Measurements from ENCODE around the gene CABP2.
"Not testable (repeated sequence)": the region's sequence is repeated elsewhere in the genome, so short reads cannot be mapped to it uniquely, and the experiment has no call there.

The CABP2 gene

DNA sequence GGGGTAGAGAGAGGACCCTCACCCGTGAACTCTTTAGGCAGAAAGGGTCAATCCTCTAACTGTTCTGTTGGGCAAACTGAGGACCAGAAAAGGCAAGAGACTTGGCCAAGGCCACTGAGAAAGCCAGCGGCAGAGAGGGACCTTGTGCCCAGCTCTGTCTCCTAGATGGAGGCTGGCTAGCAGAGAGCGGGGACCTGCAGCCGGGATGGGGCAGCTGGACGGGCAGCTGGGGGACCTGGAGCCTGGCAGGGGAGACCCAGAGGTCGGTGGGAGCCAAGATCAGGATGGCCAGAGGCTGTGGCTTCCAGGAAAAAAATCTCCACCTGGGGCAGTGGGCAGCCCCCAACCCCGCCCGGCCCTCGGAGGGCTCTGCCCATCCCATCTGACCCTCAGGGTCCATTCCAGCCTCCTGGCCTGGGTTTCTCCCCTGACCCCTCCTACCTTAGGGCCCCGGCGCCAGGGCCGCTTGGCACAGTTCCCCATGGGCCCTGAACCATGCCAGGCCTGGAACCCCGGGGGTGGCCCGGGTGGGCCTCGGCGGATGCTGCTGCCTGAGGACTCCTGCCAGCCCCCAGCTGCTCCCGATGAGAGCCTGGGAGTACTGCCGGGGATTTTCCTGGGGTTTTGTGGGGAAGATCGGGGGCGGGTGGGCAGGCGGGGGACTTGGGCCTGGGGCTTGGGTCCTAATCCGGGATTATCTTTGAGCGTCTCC, at the start of gene CABP2:
Gene CABP2, minus strand, starts transcription at position 603 of the 712 bp plus-strand sequence. Its CDS starts 120 bp downstream, at position 483.
- no peak for DNase-seq

DNA sequence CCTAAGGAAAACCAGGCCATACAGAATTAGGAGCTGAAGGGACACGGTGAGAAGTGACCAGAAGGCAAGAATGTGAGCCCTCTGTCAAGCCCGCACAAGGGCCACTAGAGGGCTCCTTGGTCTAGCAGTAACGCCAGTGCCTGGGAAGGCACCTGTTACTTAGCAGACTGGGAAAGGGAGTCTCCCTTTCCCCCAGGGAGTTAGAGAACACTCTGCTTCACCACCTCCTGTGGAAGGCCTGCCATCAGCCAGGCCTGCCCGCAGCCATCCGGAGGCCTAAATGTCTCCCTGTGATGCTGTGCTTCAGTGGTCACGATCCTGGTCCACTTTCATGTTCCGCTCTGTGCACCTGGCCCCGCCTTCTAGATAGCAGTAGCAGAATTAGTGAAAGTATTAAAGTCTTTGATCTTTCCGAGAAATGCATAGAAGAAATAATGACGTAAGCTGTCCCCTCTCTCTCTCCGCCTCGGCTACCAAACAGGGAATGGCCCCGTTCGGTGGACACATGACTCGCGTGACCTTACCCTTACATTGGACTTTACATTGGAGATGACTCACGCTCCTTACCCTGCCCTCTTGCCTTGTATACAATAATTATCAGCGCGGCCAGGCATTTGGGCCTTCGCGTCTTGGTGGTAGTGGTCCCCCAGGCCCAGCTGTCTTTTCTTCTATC, 49.6 kb upstream of the CABP2 start:
- peak; percentile 71 for DNase-seq

DNA sequence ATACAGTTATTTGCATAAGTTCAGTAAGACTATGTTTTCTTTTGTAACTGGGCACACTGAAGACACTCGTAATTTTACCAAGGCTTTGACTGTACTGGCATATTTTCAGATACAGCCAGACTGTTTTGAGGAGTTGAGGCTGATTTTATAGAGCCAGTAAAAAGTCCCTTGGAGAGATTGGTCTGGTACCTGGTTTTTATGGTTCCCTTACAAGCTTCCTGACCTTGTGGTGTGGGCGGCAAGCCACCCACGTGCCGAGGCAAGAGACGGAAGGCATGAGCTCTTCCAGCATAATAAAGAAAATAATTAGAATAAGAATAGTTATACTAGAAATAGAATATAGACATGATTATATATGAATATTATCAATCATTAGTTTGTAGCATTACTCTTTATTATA, 49.1 kb upstream of the CABP2 start:
- no peak for DNase-seq

DNA sequence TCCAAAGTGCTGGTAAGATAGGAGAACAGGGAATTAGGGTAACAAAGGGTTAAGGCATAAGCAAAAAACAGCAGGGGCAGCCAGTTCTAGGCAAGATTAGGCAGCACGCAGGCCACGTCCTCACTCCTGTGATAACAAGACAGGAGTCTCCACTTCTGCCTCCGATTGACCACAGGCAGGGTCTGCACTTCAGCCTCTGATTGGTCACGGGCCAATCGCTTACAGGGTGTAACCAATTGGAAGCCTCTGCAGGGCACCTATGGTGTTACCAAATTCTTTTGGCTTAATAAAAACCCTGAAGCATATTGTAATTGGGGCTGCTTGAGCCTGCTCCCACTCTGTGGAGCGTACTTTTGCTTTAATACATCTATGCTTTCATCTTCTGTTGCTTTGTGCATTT, 48.2 kb upstream of the CABP2 start:
- no peak for DNase-seq

DNA sequence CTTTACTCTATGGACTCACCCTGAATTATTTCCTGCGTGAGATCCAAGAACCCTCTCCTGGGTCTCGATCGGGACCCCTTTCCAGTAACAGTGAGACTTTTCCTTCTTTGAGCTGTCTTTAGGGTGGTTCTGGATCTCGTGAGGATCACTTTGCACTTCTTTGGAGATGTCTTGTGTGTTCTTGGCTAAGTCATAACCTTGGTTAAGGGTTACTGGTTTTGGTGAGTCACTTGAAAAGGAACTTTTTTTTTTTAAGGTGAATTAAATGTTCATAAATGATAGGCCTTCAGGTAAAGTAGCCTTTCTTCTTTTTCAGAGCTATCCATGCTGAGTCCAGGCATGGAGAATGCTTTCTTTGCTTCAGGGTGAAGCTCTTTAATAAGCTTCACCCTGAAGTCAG, 41.0 kb upstream of the CABP2 start:
- DNase-seq = no peak

DNA sequence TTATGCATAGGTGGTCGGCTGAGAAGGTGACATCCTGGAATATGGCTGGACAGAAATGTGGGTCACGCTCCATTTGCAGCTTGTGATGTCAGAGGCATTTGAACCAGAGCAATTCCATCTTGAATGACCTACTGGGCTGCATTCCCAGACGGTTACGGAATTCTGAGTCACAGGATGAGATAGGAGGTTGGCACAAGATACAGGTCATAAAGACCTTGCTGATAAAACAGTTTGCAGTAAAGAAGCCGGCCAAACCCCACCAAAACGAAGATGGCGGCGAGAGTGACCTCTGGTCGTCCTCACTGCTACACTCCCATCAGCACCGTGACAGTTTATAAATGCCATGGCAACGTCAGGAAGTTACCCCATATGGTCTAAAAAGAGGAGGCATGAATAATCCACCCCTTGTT, 40.5 kb upstream of the CABP2 start:
- not testable (repeated sequence) for DNase-seq

DNA sequence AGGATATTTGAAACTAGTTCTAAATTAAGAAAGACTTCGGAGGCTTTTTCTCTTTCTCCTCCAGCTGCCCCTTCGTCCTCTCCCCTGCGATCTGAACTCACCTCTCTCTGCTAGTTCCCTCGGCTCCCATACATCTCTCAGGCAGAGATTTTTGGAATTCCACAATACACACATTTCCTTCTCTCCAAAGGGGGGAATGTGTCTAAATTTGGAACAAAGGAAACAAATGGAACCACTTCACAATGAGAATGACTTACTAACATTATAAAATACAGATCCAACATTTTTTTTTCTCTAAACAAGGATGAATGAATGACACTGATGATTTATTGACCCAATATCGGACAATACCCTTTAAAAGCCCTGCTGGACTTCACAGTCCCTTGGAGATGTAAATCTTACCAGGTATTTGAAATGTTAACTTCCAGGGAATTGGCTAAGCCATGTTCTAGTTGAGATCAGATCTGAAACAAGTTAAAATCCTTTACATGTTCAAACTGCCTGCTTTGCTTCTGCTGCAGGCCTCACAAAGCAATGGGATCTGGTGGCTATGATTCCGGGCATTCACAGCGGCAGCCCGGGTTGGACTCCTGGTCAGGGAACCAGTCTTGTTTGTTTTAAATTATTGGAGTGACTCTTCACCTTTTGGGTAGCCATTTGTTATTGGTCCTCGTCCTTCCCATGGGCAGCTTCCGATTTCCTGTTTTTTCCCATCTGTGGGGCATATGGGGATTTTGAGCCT, 39.9 kb upstream of the CABP2 start:
- no peak for DNase-seq

DNA sequence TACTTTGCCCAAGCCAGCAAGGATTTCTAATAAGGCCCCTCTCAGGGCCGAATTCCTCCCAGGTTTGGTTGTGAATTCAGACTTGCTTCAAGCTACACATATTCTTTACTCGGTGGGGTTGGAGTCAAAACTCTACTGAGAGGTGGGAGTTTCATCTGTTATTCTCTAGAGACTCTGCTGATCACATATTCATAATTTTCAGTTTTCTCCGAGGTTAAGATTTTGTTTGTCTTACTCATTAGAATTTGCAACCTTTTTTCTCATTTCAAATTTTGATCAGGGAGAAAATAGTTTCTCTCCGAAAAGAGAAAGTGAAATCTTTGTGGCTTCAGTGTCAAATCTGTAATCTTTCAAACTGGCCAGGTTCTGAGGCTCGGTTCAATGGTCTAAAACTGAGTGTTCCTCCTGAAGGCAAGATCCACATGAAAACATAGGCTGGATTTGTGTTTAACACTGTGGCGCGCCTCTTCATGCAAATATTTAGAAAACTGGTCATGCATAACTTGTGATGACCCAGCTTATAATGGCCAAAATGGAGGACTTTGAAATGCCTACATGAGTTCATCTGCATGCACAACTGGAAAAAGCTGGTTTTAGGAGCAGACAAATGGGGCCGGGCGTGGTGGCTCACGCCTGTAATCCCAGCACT, 38.8 kb upstream of the CABP2 start:
- DNase-seq = no peak

DNA sequence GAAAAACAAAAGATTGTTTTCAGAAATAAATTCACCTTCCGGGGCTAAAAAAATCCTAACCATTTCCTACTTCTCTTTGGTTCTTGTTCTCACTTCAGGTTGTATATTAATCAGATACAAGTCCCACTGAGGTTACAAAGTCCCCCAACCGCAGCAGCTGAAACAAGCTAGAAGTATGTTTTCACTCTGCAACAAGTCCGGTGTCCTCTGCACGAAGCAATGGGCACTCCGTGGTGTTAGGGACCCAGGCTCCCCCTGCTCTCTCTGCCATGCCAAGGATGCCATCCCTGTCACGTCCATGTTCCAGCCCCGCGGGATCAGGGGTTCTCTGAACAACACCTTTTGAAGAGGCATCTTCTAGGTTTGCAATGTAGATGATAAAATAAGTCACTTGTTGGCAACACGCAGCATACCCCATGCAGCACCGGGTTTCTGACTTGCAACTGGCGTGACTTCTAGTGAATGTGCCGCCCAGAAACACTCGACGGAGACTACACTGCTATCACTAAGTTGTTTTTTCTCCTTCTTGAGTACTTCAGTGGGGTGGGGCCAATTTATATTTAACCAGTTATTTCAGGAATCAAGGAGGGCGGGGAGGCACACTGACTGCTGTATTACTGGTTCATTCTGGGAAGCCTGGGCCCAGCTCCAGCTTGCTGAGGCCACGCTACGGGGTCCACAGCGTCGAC, 35.0 kb upstream of the CABP2 start:
- DNase-seq = no peak

DNA sequence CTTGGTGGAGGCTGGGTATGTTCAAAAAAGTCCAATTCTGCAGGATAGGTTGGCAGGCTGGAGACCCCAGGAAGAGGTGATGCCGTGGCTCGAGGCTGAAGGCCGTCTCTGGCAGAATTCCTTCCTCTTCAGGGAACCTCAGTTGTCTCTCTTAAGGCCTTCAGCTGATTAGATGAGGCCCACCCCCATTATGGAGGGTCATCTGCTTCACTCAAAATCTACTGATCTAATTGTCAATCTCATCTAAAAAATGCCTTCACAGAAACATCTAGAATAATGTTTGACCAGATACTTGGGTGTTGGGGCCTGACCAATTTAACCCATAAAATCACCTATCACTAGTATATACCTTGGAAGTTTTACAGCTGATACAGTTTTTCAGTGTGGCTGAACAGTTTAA, 33.0 kb upstream of the CABP2 start:
- DNase-seq = no peak

DNA sequence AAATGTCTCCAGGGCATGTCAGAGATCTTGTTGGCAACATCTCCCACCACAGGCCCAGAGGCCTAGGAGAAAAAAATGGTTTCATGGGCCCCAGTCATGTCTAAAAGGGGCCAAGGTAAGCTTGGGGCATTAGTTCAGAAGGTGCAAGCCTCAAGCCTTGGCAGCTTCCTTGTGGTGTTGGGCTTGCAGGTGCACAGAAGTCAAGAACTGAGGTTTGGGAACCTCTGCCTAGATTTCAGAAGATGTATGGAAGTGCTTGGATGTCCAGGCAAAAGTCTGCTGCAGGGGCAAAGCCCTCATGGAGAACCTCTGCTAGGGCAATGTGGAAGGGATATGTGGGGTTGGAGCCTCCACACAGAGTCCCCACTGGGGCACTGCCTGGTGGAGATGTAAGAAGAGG, 28.5 kb upstream of the CABP2 start:
- not testable (repeated sequence) for DNase-seq

DNA sequence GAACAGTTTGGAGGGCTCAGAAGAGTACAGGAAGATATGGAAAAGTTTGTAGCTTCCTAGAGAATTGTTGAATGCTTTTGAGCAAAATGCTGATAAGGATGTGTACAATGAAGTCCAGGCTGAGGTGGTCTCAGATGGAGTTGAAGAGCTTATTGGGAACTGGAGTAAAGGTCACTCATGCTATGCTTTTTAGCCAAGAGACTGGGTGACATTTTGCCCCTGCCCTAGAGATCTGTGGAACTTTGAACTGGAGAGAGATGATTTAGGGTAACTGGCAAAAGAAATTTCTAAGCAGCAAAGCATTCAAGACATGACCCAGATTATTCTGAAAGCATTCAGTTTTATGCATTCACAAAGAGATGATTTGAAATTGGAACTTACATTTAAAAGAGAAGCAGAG, 27.9 kb upstream of the CABP2 start:
- no peak for DNase-seq

DNA sequence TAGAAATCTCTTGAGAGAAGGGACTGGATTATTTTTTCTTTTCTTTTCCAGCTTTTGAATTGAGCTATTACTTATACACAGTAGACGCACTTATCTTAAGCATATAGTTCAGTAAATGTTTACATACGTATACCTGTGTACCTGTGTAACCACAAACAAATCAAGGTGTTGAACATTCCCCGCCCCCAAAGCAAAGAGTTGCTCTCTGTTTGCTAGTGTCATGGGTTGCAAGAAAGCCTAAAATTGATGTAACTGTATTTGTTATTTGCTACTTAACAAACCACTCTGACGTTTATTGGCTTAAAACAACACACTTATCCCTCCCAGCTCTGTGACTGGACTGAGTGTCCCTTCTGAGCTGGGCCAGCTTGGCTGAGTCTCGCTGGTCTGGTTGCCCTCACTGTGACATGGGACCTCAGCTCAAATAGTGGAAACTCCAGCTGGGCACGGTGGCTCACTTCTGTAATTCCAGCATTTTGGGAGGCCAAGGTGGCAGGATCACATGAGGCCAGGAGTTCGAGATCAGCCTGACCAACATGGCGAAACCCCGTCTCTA, 25.4 kb upstream of the CABP2 start:
- no peak for DNase-seq

DNA sequence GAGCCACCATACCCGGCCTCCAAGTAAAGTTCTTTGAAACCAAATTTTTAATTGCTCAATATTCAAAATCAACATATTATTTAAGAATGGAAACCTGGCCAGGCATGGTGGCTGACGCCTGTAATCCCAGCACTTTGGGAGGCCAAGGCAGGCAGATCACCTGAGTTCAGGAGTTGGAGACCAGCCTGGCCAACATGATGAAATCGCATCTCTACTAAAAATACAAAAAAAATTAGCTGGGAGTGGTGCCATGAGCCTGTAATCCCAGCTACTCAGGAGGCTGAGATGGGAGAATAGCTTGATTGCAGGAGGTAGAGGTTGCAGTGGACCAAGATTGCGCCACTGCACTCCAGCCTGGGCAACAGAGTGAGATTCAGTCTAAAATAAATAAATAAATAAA, 24.9 kb upstream of the CABP2 start:
- not testable (repeated sequence) for DNase-seq

DNA sequence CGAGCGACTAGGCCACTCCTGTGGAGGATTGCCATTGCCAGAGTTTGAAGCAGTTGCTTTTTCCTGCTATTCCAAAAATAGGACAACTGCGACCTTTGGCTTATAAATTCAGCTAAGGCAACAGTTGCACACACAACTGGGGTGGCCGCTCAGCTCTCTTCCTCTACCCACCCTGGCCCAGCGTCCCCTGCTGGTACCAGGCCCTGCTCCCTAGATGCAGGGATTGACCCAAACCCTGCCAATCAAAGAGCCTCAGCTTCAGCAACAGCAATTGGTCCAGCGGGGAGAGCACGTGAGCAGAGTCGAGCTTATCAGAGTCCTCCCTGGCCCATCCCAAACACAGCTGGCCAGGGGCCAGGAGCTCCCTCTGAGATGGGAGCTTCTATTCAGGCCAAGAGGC, 22.0 kb upstream of the CABP2 start:
- no peak for DNase-seq

DNA sequence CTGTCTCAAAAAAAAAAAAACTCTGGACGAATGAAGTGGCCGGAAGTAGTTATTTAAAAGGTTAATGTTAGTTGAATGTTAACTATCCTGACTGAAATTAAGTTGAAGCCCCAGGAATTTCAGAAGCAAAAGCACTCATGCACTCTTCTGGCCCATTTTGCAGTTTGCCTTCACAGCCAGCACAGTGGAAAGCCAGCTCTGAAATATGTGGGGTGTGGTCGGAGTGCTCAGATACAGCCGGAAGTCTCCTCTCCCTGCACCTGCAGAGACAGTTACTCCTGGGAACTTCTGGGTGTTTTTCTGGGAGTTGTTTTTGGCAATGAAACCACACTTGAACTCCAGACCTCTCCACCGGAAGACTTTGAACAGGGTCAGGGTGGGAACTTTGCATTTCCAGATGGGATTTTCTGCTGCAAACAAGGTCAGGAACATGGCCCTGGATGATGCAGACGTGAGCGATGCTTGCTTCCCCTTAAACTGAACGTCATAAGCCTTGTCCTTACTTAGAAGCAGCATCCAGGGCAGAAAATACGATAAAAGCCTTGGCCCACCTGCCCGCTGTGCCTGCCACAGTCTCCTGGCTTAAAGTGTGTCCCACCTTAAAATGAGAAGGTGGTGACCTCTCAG, 21.5 kb upstream of the CABP2 start:
- DNase-seq = no peak

DNA sequence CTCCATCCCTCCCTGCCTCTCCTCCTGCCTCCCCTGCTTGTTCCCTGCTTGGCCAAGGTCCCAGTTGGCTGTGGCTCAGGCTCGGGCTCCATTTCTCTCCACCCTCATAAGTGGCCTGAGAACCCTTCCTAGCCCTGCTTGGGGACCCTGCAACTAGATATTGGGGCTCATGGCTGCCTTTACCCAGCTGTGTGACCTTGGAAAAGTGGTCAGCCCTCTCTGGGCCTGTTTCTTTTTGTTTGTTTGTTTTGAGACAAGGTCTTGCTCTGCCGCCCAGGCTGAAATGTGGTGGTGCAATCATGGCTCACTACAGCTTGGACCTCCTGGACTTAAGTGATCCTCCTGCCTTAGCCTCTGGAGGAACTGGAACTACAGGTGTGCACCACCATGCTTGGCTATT, 20.3 kb upstream of the CABP2 start:
- no peak for DNase-seq

DNA sequence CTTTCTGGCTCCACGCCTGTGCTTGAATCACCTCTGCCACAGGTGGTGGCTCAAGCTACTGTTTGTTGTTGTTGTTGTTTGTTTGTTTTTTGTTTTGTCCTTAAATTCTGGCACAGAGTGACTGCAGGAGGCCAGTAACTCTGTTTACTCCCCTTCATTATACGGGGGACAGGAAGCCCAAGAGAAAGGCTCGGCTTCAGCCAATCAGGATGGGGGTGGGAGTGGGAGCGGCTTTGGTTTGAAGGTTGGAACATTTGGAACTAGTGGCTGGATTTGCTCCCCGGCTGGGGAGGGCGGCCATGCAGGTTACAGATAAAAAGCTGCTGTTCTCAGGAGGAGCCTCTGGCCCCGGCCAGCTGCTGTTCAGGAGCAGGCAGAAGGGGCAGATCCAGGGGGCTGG, 19.7 kb upstream of the CABP2 start:
- DNase-seq = no peak

DNA sequence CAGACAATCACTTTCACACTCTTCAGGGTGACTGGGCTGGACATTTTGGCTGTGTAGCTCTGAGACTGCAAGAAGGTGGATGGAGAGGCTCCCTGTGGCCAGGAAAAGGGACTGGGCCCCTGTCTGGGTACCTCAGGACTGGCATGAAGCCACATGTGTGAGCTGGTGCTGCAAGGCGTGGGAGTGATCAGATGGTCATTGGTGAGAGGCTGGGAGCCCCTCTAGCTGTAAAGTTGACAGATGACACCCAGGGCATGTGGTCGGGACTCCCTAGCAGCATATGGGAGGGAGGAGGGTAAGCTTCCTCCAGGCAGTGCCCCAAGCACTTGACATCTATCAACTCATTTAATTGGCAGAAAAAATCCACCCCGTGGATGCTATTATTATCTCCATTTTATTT, 18.9 kb upstream of the CABP2 start:
- DNase-seq = no peak

DNA sequence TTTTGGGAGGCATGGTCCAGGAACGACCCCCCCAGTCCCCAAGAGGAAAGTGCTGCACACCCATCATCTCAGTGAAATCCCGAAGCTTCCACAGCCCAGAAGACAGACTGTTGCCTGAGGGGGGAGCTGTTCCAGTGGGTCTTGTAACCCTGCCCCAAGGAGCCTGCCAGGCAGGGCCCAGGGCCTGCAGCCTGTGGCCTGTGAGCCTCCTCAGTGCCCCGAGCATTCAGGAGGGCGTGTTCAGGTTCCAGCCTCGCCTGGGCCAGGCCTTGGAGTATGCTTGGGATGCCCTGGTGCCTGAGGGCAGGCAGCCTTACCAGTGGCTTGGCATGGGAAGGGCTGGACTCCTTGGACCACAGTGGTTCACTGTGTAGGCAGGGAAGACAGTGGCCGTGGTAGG, 18.0 kb upstream of the CABP2 start:
- no peak for DNase-seq

DNA sequence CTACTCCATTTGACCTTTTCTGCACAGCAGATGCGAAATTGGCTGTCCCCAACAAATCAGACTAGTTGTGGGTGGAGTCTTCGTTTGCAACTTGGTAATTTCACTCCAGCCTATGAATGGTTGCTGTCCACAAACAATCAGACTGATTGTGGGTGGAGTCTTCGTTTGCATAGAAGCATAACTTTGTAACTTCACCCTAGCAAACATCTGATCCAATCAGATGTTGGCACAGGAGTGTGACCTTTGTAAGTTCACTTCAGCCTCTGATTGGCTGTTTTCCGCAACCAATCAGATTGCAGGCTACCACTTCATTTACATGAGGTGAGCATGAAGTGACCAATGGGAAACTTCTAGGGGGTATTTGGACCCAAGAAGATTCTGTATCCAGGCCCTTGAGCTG, 16.3 kb upstream of the CABP2 start:
- no peak for DNase-seq

DNA sequence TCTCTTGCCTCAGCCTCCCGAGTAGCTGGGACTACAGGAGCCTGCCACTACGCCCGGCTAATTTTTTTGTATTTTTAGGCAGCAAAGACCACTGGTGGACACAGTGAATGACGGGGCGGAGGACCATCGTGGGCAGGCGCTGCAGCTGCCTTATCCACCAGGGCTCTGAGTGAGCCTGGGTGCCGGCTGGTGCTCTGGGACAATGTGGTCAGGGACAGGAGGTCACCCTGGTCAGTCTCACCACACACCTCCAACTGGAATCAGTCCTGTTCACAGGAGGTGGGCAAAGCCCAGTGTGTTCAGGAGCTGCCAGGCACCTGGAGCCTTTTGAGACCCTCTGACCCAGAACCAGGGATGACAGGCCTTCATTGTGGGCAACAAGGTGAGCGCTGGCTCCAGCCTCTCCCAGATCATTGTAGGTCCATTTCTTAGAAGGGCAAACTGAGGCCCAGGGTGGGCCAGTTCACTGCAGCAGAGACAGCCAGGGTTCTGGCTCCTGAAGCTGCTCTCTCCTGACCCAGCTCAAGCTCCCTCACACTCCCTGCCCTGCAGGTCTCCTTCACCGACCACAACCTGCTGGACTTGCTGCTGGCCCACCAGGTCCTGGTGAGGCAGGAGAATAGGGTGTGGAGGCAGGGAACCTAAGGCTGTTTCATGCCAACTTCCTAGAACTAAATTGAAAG, 15.7 kb upstream of the CABP2 start:
- DNase-seq = no peak

Data from suppressor macrophage treated with lipopolysaccharide for 4 hours (primary cell).